Ishikawa (cell line): ENCODE results near the gene FAM120C.

Experiments used
- CEBPB ChIP-seq: IDR thresholded peaks from 2 replicates; pipeline ENCODE4 v1.6.1; 2012
- CREB1 ChIP-seq: IDR thresholded peaks from 2 replicates; pipeline ENCODE4 v1.6.1; 2012; ENCODE audit warnings: low read depth
- EGR1 ChIP-seq: IDR thresholded peaks from 2 replicates; pipeline ENCODE4 v1.6.1; 2012
- EP300 ChIP-seq: IDR thresholded peaks from 2 replicates; pipeline ENCODE4 v1.6.1; 2012; ENCODE audit warnings: borderline replicate concordance
- FOXM1 ChIP-seq: IDR thresholded peaks from 2 replicates; pipeline ENCODE4 v1.6.1; 2012; ENCODE audit warnings: low read depth, borderline replicate concordance
- MAX ChIP-seq: IDR thresholded peaks from 2 replicates; pipeline ENCODE4 v1.6.1; 2012
- NFIC ChIP-seq: IDR thresholded peaks from 2 replicates; pipeline ENCODE4 v1.6.1; 2012
- RAD21 ChIP-seq: IDR thresholded peaks from 2 replicates; pipeline ENCODE4 v1.6.1; 2012; ENCODE audit warnings: low read depth
- REST ChIP-seq: IDR thresholded peaks from 2 replicates; pipeline ENCODE4 v1.6.1; 2012; ENCODE audit warnings: low read depth, mild to moderate bottlenecking
- TAF1 ChIP-seq: IDR thresholded peaks from 2 replicates; pipeline ENCODE4 v1.6.1; 2012; ENCODE audit warnings: low read depth, mild to moderate bottlenecking
- TCF12 ChIP-seq: IDR thresholded peaks from 2 replicates; pipeline ENCODE4 v1.6.1; 2012; ENCODE audit warnings: low read depth
- TEAD4 ChIP-seq: IDR thresholded peaks from 2 replicates; pipeline ENCODE4 v1.6.1; 2012
- USF1 ChIP-seq: IDR thresholded peaks from 2 replicates; pipeline ENCODE4 v1.6.1; 2012
- YY1 ChIP-seq: IDR thresholded peaks from 2 replicates; pipeline ENCODE4 v1.6.1; 2012; ENCODE audit warnings: low read depth
- ZBTB7A ChIP-seq: IDR thresholded peaks from 2 replicates; pipeline ENCODE4 v1.6.1; 2012; ENCODE audit warnings: low read depth

Gene FAM120C

GRCh38 chrX:54116391-54116790, 66.7 kb downstream of the FAM120C start:
- no peak for TF ChIP-seq FOXM1
- no peak for TF ChIP-seq NFIC
- TF ChIP-seq TEAD4, result no peak
- TF ChIP-seq RAD21, result no peak
- TF ChIP-seq REST, result no peak
- TF ChIP-seq MAX, result no peak
- TF ChIP-seq EP300, result no peak
- no peak for TF ChIP-seq TAF1
- no peak for TF ChIP-seq USF1
- TF ChIP-seq ZBTB7A, result no peak

- TF ChIP-seq RAD21, result no peak
- TF ChIP-seq EGR1, result no peak
- TF ChIP-seq REST, result no peak
- no peak for TF ChIP-seq YY1
Observed at GRCh38 chrX:54093571-54093970, 89.5 kb downstream of the FAM120C start.

- TF ChIP-seq USF1 (no peak), REST (no peak), RAD21 (no peak), FOXM1 (no peak)
Observed at GRCh38 chrX:54093159-54093558, 89.9 kb downstream of the FAM120C start.

GRCh38 chrX:54090880-54091279, 92.2 kb downstream of the FAM120C start:
- TF ChIP-seq CREB1, result no peak
- no peak for TF ChIP-seq YY1
- TF ChIP-seq RAD21, result no peak
- TF ChIP-seq EP300, result no peak
- no peak for TF ChIP-seq MAX
- TF ChIP-seq REST, result no peak
- TF ChIP-seq NFIC, result no peak
- TF ChIP-seq ZBTB7A, result no peak
- no peak for TF ChIP-seq TCF12
- TF ChIP-seq TEAD4, result no peak
- no peak for TF ChIP-seq EGR1
- no peak for TF ChIP-seq CEBPB
- no peak for TF ChIP-seq USF1
- no peak for TF ChIP-seq FOXM1
- TF ChIP-seq TAF1, result no peak
